Liver (tissue), 9 donors: Measurements from ENCODE around the gene HEXB. TPM values are rescaled to one million over a fixed set of nuclear protein-coding genes. Genes with fewer than 3 reads are reported as not detected.
A peak's percentile ranks its signal among the peaks of the same experiment; 100 is the strongest.

Experiments used
- DNase-seq: peaks from one replicate; pipeline ENCODE4 v3.0.0-alpha.2; 2017; ENCODE audit warnings: low spot score
- H3K27ac ChIP-seq, 2 donors: one replicate each; pipeline ENCODE4 v1.7.0; 2013; ENCODE audit warnings: inconsistent platforms in 2 of 2, low read length in 2 of 2, control low read depth in 1 of 2, low read depth in 1 of 2, mild to moderate bottlenecking in 1 of 2
- H3K27me3 ChIP-seq, 4 donors: one replicate each; pipeline versions ENCODE4 v1.6.1 to v1.7.0; 2013; ENCODE audit warnings: low read length in 3 of 4, inconsistent platforms in 1 of 4, mild to moderate bottlenecking in 1 of 4, moderate library complexity in 1 of 4; ENCODE audit not compliant: control insufficient read depth in 4 of 4, insufficient read depth in 4 of 4
- H3K36me3 ChIP-seq, 4 donors: one replicate each; pipeline versions ENCODE4 v1.6.1 to v1.7.0; 2013; ENCODE audit warnings: low read length in 3 of 4, mild to moderate bottlenecking in 3 of 4, low read depth in 1 of 4, moderate library complexity in 1 of 4; ENCODE audit not compliant: control insufficient read depth in 4 of 4, insufficient read depth in 3 of 4
- H3K4me1 ChIP-seq, 4 donors: one replicate each; pipeline versions ENCODE4 v1.6.1 to v1.7.0; 2013; ENCODE audit warnings: low read length in 3 of 4, mild to moderate bottlenecking in 3 of 4, moderate library complexity in 1 of 4; ENCODE audit not compliant: control insufficient read depth in 4 of 4, insufficient read depth in 4 of 4
- H3K4me3 ChIP-seq, 3 donors: one replicate each; pipeline versions ENCODE4 v1.6.1 to v1.7.0; 2013; ENCODE audit warnings: low read length in 3 of 3, control low read depth in 1 of 3, low read depth in 1 of 3, mild to moderate bottlenecking in 1 of 3
- H3K9ac ChIP-seq, 2 donors: one replicate each; pipeline ENCODE4 v1.7.0; 2013; ENCODE audit warnings: low read length in 2 of 2, mild to moderate bottlenecking in 2 of 2, moderate library complexity in 2 of 2, control low read depth in 1 of 2, low read depth in 1 of 2
- H3K9me3 ChIP-seq, 4 donors: one replicate each; pipeline versions ENCODE4 v1.6.1 to v1.7.0; 2013; ENCODE audit warnings: low read length in 3 of 4; ENCODE audit not compliant: control insufficient read depth in 4 of 4
- ATF3 ChIP-seq: IDR thresholded peaks from 2 replicates; pipeline ENCODE4 v1.6.1; 2016; ENCODE audit warnings: antibody characterized with exemption
- CTCF ChIP-seq: fragments of 150-350 bp; IDR thresholded peaks from 2 replicates; pipeline ENCODE4 v1.5.1; 2017; ENCODE audit warnings: improper control_type of control experiment, low read depth, low read length; ENCODE audit not compliant: missing input control
- EGR1 ChIP-seq, 2 donors: IDR thresholded peaks; 2 replicates each; pipeline ENCODE4 v1.6.1; 2016 to 2018; ENCODE audit warnings: antibody characterized with exemption in 2 of 2, low read depth in 2 of 2
- FOXA1 ChIP-seq: IDR thresholded peaks from 2 replicates; pipeline ENCODE4 v1.6.1; 2016; ENCODE audit warnings: antibody characterized with exemption
- FOXA2 ChIP-seq: IDR thresholded peaks from 2 replicates; pipeline ENCODE4 v1.6.1; 2016; ENCODE audit warnings: antibody characterized with exemption
- GABPA ChIP-seq, 2 donors: IDR thresholded peaks in 1 of 2; conservative IDR thresholded peaks in 1 of 2; 2 replicates each; pipeline ENCODE4 v1.6.1; 2016; ENCODE audit warnings: antibody characterized with exemption in 2 of 2, mild to moderate bottlenecking in 1 of 2, moderate library complexity in 1 of 2
- HNF4A ChIP-seq, 2 donors: conservative IDR thresholded peaks; 2 replicates each; pipeline ENCODE4 v1.6.1; 2016; ENCODE audit warnings: antibody characterized with exemption in 2 of 2, mild to moderate bottlenecking in 2 of 2
- HNF4G ChIP-seq: IDR thresholded peaks from 2 replicates; pipeline ENCODE4 v1.6.1; 2016; ENCODE audit warnings: antibody characterized with exemption
- JUND ChIP-seq, 2 donors: IDR thresholded peaks; 2 replicates each; pipeline ENCODE4 v1.6.1; 2016; ENCODE audit warnings: antibody characterized with exemption in 2 of 2
- MAX ChIP-seq: IDR thresholded peaks from 2 replicates; pipeline ENCODE4 v1.6.1; 2016; ENCODE audit warnings: antibody characterized with exemption
- NR2F2 ChIP-seq: IDR thresholded peaks from 2 replicates; pipeline ENCODE4 v1.6.1; 2016; ENCODE audit warnings: antibody characterized with exemption
- RAD21 ChIP-seq, 2 donors: IDR thresholded peaks; 2 replicates each; pipeline ENCODE4 v1.6.1; 2016; ENCODE audit warnings: antibody characterized with exemption in 2 of 2, mild to moderate bottlenecking in 2 of 2
- REST ChIP-seq: IDR thresholded peaks from 2 replicates; pipeline ENCODE4 v1.6.1; 2016; ENCODE audit warnings: antibody characterized with exemption, mild to moderate bottlenecking
- RXRA ChIP-seq, 2 donors: IDR thresholded peaks; 2 replicates each; pipeline ENCODE4 v1.6.1; 2017 to 2018; ENCODE audit warnings: antibody characterized with exemption in 2 of 2, mild to moderate bottlenecking in 1 of 2
- SP1 ChIP-seq: IDR thresholded peaks from 2 replicates; pipeline ENCODE4 v1.6.1; 2018; ENCODE audit warnings: antibody characterized with exemption, mild to moderate bottlenecking
- TAF1 ChIP-seq: conservative IDR thresholded peaks from 2 replicates; pipeline ENCODE4 v1.6.1; 2016; ENCODE audit warnings: antibody characterized with exemption, mild to moderate bottlenecking
- YY1 ChIP-seq: IDR thresholded peaks from 2 replicates; pipeline ENCODE4 v1.6.1; 2016; ENCODE audit warnings: antibody characterized with exemption, mild to moderate bottlenecking
- ZBTB33 ChIP-seq: IDR thresholded peaks from 2 replicates; pipeline ENCODE4 v1.6.1; 2016; ENCODE audit warnings: antibody characterized with exemption
- WGBS: extraction: QIAGEN DNeasy Blood & Tissue Kit; methylation state at CpG from one replicate; pipeline ENCODE4 v1.1.7; 2013; 5-methylcytosine and 5-hydroxymethylcytosine counted together
- polyA plus RNA-seq, 2 donors: library from polyadenylated mRNA; stranded (reverse) in 1 of 2; unstranded in 1 of 2; fragments of 200-250 nt in 1 of 2; fragments of >200 nt in 1 of 2; fragmentation: Nextera tagmentation in 1 of 2; extraction: Ambion mirVana in 1 of 2; gene quantifications; one replicate each; pipeline versions ENCODE4 v1.2.1 to v1.2.3, GENCODE V29; 2013 to 2015
- total RNA-seq, 2 donors: library from RNA; depleted of rRNA; stranded (reverse); fragments of >200 nt; gene quantifications; one replicate each; pipeline ENCODE4 v1.2.3, GENCODE V29; 2014
- donor health status: healthy.
- donor health status: healthy.
- donor health status: healthy.
- donor health status: healthy.
- donor health status: healthy.

Gene HEXB
- total and polyA plus RNA-seq, 4 donors, result 67.7 to 84.5 (median 76.2) TPM

GRCh38 chr5:74648835-74649293, 36.2 kb upstream of the HEXB start:
- Histone ChIP-seq H3K9me3 (no peaks in the 10 kb centered on the region), H3K9ac (no peak overlapping the region), H3K36me3 (no peaks in the 10 kb centered on the region), H3K4me1 (peaks cover 0 to 4% (median 0%) of the 10 kb centered on the region in 4 donors), H3K4me3 (no peak overlapping the region), H3K27me3 (no peaks in the 10 kb centered on the region), H3K27ac (no peak overlapping the region)
- 7% methylated on average over 6 of the region's 6 CpGs for WGBS
- TF ChIP-seq ATF3 (no peak), ZBTB33 (no peak), SP1 (no peak), FOXA2 (peak; percentile 8), RXRA (IDR thresholded peaks at IDR 0.05) (no peak), CTCF (peak; percentile 72), TAF1 (no peak), MAX (no peak), JUND (IDR thresholded peaks at IDR 0.05) (no peak), RAD21 (IDR thresholded peaks at IDR 0.05) (peak; percentile 97 to 98)
- no peak for DNase-seq

GRCh38 chr5:74649421-74649973, 35.5 kb upstream of the HEXB start:
- TF ChIP-seq MAX, result no peak
- TF ChIP-seq HNF4A (conservative IDR thresholded peaks at IDR 0.05), result no peak
- TF ChIP-seq FOXA1, result no peak
- TF ChIP-seq TAF1, result no peak
- TF ChIP-seq EGR1 (IDR thresholded peaks at IDR 0.05; ENCODE audit: low read depth in 2 of 2), result no peak
- TF ChIP-seq RAD21 (IDR thresholded peaks at IDR 0.05), result no peak
- TF ChIP-seq GABPA (IDR thresholded peaks at IDR 0.05 in 1 of 2, conservative IDR thresholded peaks at IDR 0.05 in 1 of 2), result no peak
- no peak for TF ChIP-seq HNF4G
- TF ChIP-seq JUND (IDR thresholded peaks at IDR 0.05), result no peak
- no peak for TF ChIP-seq ATF3
- no peak for TF ChIP-seq REST
- no peak for TF ChIP-seq FOXA2
- no peak for TF ChIP-seq RXRA (IDR thresholded peaks at IDR 0.05)
- no peak for TF ChIP-seq YY1
- TF ChIP-seq ZBTB33, result no peak
- TF ChIP-seq CTCF, result no peak
- TF ChIP-seq NR2F2, result no peak
- no peak for TF ChIP-seq SP1
- no peaks in the 10 kb centered on the region for H3K9me3 ChIP-seq
- no peak overlapping the region for H3K27ac ChIP-seq
- no peaks in the 10 kb centered on the region for H3K36me3 ChIP-seq
- WGBS, result 45% methylated on average over 1 of the region's 1 CpG
- no peak for DNase-seq
- H3K27me3 ChIP-seq, result no peaks in the 10 kb centered on the region
- no peak overlapping the region for H3K9ac ChIP-seq
- H3K4me1 ChIP-seq, result peaks cover 0 to 4% (median 0%) of the 10 kb centered on the region in 4 donors
- no peak overlapping the region for H3K4me3 ChIP-seq
